DMS153 treated with DMSO at 0.1 percent for 48 hours (cell line): Measurements from ENCODE around the gene KIF20B.
A peak's percentile ranks its signal among the peaks of the same experiment; 100 is the strongest.
"Not testable (repeated sequence)": the region's sequence is repeated elsewhere in the genome, so short reads cannot be mapped to it uniquely, and the experiment has no call there.

Experiments used
- DNase-seq: peaks from one replicate; lab custom pipeline; 2025; ENCODE audit not compliant: unreplicated experiment; lab: John Stamatoyannopoulos, UW

KIF20B gene

GRCh38 chr10:89771684-89772083 lies 70.3 kb downstream of the KIF20B start:
- DNase-seq: no peak

- no peak for DNase-seq
These were observed 71.7 kb downstream of the KIF20B start for GRCh38 chr10:89773081-89773480.

GRCh38 chr10:89776665-89777064 lies 75.3 kb downstream of the KIF20B start:
- no peak for DNase-seq

- no peak for DNase-seq
These were observed 81.1 kb downstream of the KIF20B start for GRCh38 chr10:89782470-89782869.

- no peak for DNase-seq
These were observed 82.0 kb downstream of the KIF20B start for GRCh38 chr10:89783406-89783805.

GRCh38 chr10:89785095-89785494 lies 83.7 kb downstream of the KIF20B start:
- no peak for DNase-seq

- no peak for DNase-seq
These were observed 87.9 kb downstream of the KIF20B start for GRCh38 chr10:89789188-89789877.

- DNase-seq: no peak
These were observed 90.8 kb downstream of the KIF20B start for GRCh38 chr10:89792187-89792586.

GRCh38 chr10:89793649-89794254 lies 92.4 kb downstream of the KIF20B start:
- DNase-seq: peak; percentile 59

GRCh38 chr10:89795840-89796239 lies 94.5 kb downstream of the KIF20B start:
- DNase-seq: no peak

- no peak for DNase-seq
These were observed 96.7 kb downstream of the KIF20B start for GRCh38 chr10:89798092-89798491.

- DNase-seq: no peak
These were observed 98.2 kb downstream of the KIF20B start for GRCh38 chr10:89799573-89799972.

- DNase-seq: no peak
These were observed 104.2 kb downstream of the KIF20B start for GRCh38 chr10:89805599-89806013.

- no peak for DNase-seq
These were observed 107.5 kb downstream of the KIF20B start for GRCh38 chr10:89808842-89809241.

GRCh38 chr10:89809766-89810165 lies 108.4 kb downstream of the KIF20B start:
- no peak for DNase-seq

GRCh38 chr10:89810908-89811525 lies 109.6 kb downstream of the KIF20B start:
- no peak for DNase-seq

GRCh38 chr10:89813546-89813945 lies 112.2 kb downstream of the KIF20B start:
- no peak for DNase-seq

GRCh38 chr10:89814278-89814677 lies 112.9 kb downstream of the KIF20B start:
- no peak for DNase-seq

GRCh38 chr10:89815049-89815853 lies 113.9 kb downstream of the KIF20B start:
- no peak for DNase-seq

GRCh38 chr10:89819008-89819407 lies 117.6 kb downstream of the KIF20B start:
- not testable (repeated sequence) for DNase-seq
